Panc1 (cell line): ENCODE measurements around the gene CYP26C1. TPM values are rescaled to one million over a fixed set of nuclear protein-coding genes. Genes with fewer than 3 reads are reported as not detected.

Source experiments
- ATAC-seq: fragments of 200-7000 bp; cut with Tn5 transposase; 2 replicates; pipeline ENCODE4 v1.9.1; 2020; ENCODE audit warnings: mild to moderate bottlenecking, moderate library complexity
- BruUV-seq: library from RNA; stranded (reverse); fragments of 400-500 nt; replicated peaks from 2 replicates; lab custom pipeline; 2021; lab: Mats Ljungman, UMichigan
- CTCF ChIA-PET: fragments of 300-600 bp; sonication (Branson Sonifier 250); formaldehyde crosslinking; loops from one replicate; lab custom pipeline; 2022; ENCODE audit warnings: antibody characterized with exemption; lab: Charles Lee
- POLR2A ChIA-PET: fragments of 300-600 bp; sonication (Branson Sonifier 250); formaldehyde crosslinking; loops from one replicate; lab custom pipeline; 2022; ENCODE audit warnings: antibody characterized with exemption; lab: Charles Lee
- DNase-seq: peaks from one replicate; pipeline ENCODE4 v3.0.0-alpha.2; 2010; ENCODE audit warnings: low read depth, low spot score
- H3K27ac ChIP-seq: 2 replicates; pipeline ENCODE4 v1.5.1; 2011; ENCODE audit warnings: mild to moderate bottlenecking, low read length, inconsistent platforms
- H3K27me3 ChIP-seq: fragments of 200-500 bp; sonication (Bioruptor generic); 2 replicates; pipeline ENCODE4 v1.6.0; 2014; ENCODE audit warnings: low read length, inconsistent platforms; ENCODE audit not compliant: control insufficient read depth, insufficient read depth
- H3K36me3 ChIP-seq: fragments of 200-500 bp; sonication (Bioruptor generic); 2 replicates; pipeline ENCODE4 v1.5.1; 2014; ENCODE audit warnings: inconsistent platforms, mild to moderate bottlenecking, low read length, moderate library complexity; ENCODE audit not compliant: control insufficient read depth, insufficient read depth
- H3K4me1 ChIP-seq: 2 replicates; pipeline ENCODE4 v1.5.1; 2011; ENCODE audit warnings: inconsistent platforms, mild to moderate bottlenecking, low read length, moderate library complexity; ENCODE audit not compliant: control insufficient read depth, insufficient read depth
- H3K4me3 ChIP-seq, 2 experiments: 2 replicates each; pipeline ENCODE4 v1.5.1; 2011 to 2012; ENCODE audit warnings: low read depth in 2 of 2, low read length in 2 of 2, mild to moderate bottlenecking in 2 of 2, inconsistent platforms in 1 of 2, moderate library complexity in 1 of 2
- H3K9me3 ChIP-seq: fragments of 200-500 bp; sonication (Bioruptor generic); 2 replicates; pipeline ENCODE4 v1.5.1; 2014; ENCODE audit warnings: low read depth, mild to moderate bottlenecking, inconsistent platforms, low read length, moderate library complexity; ENCODE audit not compliant: control insufficient read depth, insufficient read depth
- POLR2AphosphoS5 ChIP-seq: IDR thresholded peaks from 2 replicates; pipeline ENCODE4 v1.6.1; 2012; ENCODE audit warnings: mild to moderate bottlenecking, low read depth, low read length, moderate library complexity
- SIN3A ChIP-seq: IDR thresholded peaks from 2 replicates; pipeline ENCODE4 v1.6.1; 2012; ENCODE audit warnings: low read depth, mild to moderate bottlenecking, low read length, moderate library complexity, borderline replicate concordance; ENCODE audit not compliant: insufficient read depth
- TCF7L2 ChIP-seq: IDR thresholded peaks from 2 replicates; pipeline ENCODE4 v1.6.1; 2011; ENCODE audit warnings: mild to moderate bottlenecking, low read depth, low read length, inconsistent platforms
- in situ Hi-C: cut with HindIII; loops from 2 replicates; pipeline ENCODE4 v1.10.0; 2016; ENCODE audit warnings: low sequenced_read_pairs, low pct_unique_long_range_greater_than_20kb
- intact Hi-C: fragments of 100-400 bp; cut with micrococcal nuclease; formaldehyde crosslinking; loops from one replicate; pipeline ENCODE4 v1.10.0; 2022; ENCODE audit not compliant: unreplicated experiment
- total RNA-seq: library from RNA; stranded (reverse); gene quantifications from one replicate; pipeline ENCODE4 v1.2.1, GENCODE V29; 2021; ENCODE audit not compliant: unreplicated experiment
- TF ChIP-seq, protein P1 (sequence below), 2 experiments: IDR thresholded peaks; 2 replicates each; pipeline ENCODE4 v1.6.1; 2011 to 2012; ENCODE audit warnings: low read depth in 2 of 2, control low read depth in 1 of 2, low read length in 1 of 2, mild to moderate bottlenecking in 1 of 2, moderate library complexity in 1 of 2; ENCODE audit not compliant: insufficient read depth in 1 of 2
- TF ChIP-seq, protein P2 (sequence below): fragments of 450-650 bp; IDR thresholded peaks from 2 replicates; pipeline ENCODE4 v1.5.1; 2017; ENCODE audit warnings: mild to moderate bottlenecking

CYP26C1 gene
- total RNA-seq, 1 experiment from 2014 or later: 1.1 TPM

DNA sequence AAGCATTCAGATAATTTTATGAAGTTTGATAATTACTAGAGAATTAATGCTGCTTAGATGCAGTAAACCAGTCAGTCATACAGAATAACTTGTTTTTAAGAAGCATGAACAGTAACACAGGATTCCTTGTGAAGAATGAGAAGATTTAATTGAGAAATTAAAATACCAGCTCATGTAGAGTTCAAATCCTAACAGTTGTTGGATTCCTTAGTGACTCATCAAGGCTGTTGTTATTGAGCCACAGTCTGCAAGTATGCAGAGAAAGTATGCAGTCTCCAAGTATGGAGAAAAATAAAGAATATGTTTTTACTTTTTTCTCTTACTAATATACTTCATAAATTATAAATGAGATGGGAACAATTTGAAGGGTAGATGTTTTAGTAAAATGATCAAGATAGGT, 30.2 kb upstream of the CYP26C1 start:
- no peaks in the 10 kb centered on the region for H3K36me3 ChIP-seq
- no peak overlapping the region for H3K4me3 ChIP-seq
- H3K9me3 ChIP-seq: no peaks in the 10 kb centered on the region
- DNase-seq (no peak), ATAC-seq (peak; percentile 92)
- BruUV-seq: no TSS peak
- CTCF ChIA-PET: no interaction called here
- intact Hi-C loops (no loop called here), in situ Hi-C loops (no loop called here)
- H3K27me3 ChIP-seq: no peaks in the 10 kb centered on the region
- H3K4me1 ChIP-seq: peaks cover 12% of the 10 kb centered on the region; the same call in 1 of the 2 replicates
- no peak for TF ChIP-seq SIN3A
- TF ChIP-seq, protein P1, sequence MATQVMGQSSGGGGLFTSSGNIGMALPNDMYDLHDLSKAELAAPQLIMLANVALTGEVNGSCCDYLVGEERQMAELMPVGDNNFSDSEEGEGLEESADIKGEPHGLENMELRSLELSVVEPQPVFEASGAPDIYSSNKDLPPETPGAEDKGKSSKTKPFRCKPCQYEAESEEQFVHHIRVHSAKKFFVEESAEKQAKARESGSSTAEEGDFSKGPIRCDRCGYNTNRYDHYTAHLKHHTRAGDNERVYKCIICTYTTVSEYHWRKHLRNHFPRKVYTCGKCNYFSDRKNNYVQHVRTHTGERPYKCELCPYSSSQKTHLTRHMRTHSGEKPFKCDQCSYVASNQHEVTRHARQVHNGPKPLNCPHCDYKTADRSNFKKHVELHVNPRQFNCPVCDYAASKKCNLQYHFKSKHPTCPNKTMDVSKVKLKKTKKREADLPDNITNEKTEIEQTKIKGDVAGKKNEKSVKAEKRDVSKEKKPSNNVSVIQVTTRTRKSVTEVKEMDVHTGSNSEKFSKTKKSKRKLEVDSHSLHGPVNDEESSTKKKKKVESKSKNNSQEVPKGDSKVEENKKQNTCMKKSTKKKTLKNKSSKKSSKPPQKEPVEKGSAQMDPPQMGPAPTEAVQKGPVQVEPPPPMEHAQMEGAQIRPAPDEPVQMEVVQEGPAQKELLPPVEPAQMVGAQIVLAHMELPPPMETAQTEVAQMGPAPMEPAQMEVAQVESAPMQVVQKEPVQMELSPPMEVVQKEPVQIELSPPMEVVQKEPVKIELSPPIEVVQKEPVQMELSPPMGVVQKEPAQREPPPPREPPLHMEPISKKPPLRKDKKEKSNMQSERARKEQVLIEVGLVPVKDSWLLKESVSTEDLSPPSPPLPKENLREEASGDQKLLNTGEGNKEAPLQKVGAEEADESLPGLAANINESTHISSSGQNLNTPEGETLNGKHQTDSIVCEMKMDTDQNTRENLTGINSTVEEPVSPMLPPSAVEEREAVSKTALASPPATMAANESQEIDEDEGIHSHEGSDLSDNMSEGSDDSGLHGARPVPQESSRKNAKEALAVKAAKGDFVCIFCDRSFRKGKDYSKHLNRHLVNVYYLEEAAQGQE (IDR thresholded peaks at IDR 0.05; ENCODE audit: insufficient read depth in 1 of 2, low read depth in 2 of 2, low read length in 1 of 2): no peak
- no peak for TF ChIP-seq TCF7L2
- TF ChIP-seq, protein P2, sequence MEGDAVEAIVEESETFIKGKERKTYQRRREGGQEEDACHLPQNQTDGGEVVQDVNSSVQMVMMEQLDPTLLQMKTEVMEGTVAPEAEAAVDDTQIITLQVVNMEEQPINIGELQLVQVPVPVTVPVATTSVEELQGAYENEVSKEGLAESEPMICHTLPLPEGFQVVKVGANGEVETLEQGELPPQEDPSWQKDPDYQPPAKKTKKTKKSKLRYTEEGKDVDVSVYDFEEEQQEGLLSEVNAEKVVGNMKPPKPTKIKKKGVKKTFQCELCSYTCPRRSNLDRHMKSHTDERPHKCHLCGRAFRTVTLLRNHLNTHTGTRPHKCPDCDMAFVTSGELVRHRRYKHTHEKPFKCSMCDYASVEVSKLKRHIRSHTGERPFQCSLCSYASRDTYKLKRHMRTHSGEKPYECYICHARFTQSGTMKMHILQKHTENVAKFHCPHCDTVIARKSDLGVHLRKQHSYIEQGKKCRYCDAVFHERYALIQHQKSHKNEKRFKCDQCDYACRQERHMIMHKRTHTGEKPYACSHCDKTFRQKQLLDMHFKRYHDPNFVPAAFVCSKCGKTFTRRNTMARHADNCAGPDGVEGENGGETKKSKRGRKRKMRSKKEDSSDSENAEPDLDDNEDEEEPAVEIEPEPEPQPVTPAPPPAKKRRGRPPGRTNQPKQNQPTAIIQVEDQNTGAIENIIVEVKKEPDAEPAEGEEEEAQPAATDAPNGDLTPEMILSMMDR: no peak
- no peak for TF ChIP-seq POLR2AphosphoS5
- POLR2A ChIA-PET: no interaction called here
- peak overlapping the region; percentile 30; the same call in 1 of the 2 replicates for H3K27ac ChIP-seq

GRCh38 chr10:93032105-93032808, 28.3 kb upstream of the CYP26C1 start:
- in situ Hi-C loops: no loop called here
- Histone ChIP-seq H3K9me3 (no peaks in the 10 kb centered on the region), H3K36me3 (no peaks in the 10 kb centered on the region), H3K27me3 (no peaks in the 10 kb centered on the region), H3K4me3 (no peak overlapping the region), H3K27ac (no peak overlapping the region), H3K4me1 (peaks cover 10% of the 10 kb centered on the region; the same call in 1 of the 2 replicates)
- ChIA-PET POLR2A (no interaction called here), CTCF (no interaction called here)
- BruUV-seq: no TSS peak
- ATAC-seq: no peak
- DNase-seq: no peak
- no peak for TF ChIP-seq SIN3A
- no peak for TF ChIP-seq POLR2AphosphoS5
- TF ChIP-seq TCF7L2: no peak
- TF ChIP-seq, protein P1 (IDR thresholded peaks at IDR 0.05; ENCODE audit: insufficient read depth in 1 of 2, low read depth in 2 of 2, low read length in 1 of 2): no peak
- TF ChIP-seq, protein P2: no peak
- intact Hi-C loops: no loop called here
